ENCODE results near the gene SPSB1. TPM values are rescaled to one million over a fixed set of nuclear protein-coding genes. Genes with fewer than 3 reads are reported as not detected.
A peak's percentile ranks its signal among the peaks of the same experiment; 100 is the strongest.

Gene SPSB1
- total RNA-seq, 1 experiment from 2014 or later, result 2.9 TPM

GRCh38 chr1:9416506-9416905, 123.8 kb downstream of the SPSB1 start:
- no peak overlapping the region for H2BK12ac ChIP-seq (ENCODE audit: insufficient read length, low read depth, low read length)
- H3K18ac ChIP-seq (ENCODE audit: insufficient read length, low read depth, low read length), result no peak overlapping the region
- Mint-ChIP-seq H3K9me3 (0 out of 5 replicates have a peak, but pooled peaks cover 0 to 2% of the 10 kb centered on the region in 2 experiments), H3K27me3 (ENCODE audit: low read depth) (no peaks in the 10 kb centered on the region), H3K27ac (no peak overlapping the region), H3K36me3 (ENCODE audit: insufficient read depth in 1 of 3, low read depth in 3 of 3) (no peaks in the 10 kb centered on the region), H3K4me3 (no peak overlapping the region), H3K4me1 (peaks cover 4 to 19% of the 10 kb centered on the region in 2 experiments)
- no peaks in the 10 kb centered on the region for H4K20me1 ChIP-seq (ENCODE audit: control insufficient read depth, insufficient read depth, insufficient read length)
- no peaks in the 10 kb centered on the region for H3K79me2 ChIP-seq (ENCODE audit: insufficient read depth, low read length)
- H2BK20ac ChIP-seq (ENCODE audit: low read depth, low read length, poor library complexity, severe bottlenecking), result no peak overlapping the region
- no peak overlapping the region for H3K4me2 ChIP-seq (ENCODE audit: insufficient read depth, insufficient read length, low read length)
- H3K9ac ChIP-seq (ENCODE audit: extremely low read depth, insufficient read length, low read length), result no peak overlapping the region
- no peak for DNase-seq
- H4K91ac ChIP-seq (ENCODE audit: insufficient read length, low read depth, low read length), result no peak overlapping the region
- no peak overlapping the region for H2BK120ac ChIP-seq (ENCODE audit: low read depth, low read length, poor library complexity, severe bottlenecking)
- H3K23me2 ChIP-seq (ENCODE audit: insufficient read length, low read depth, low read length, poor library complexity, severe bottlenecking), result no peaks in the 10 kb centered on the region
- H3K79me1 ChIP-seq (ENCODE audit: insufficient read depth, low read depth, low read length, poor library complexity, severe bottlenecking), result no peaks in the 10 kb centered on the region
- peak overlapping the region; percentile 39 for H4K8ac ChIP-seq (replicated peaks; ENCODE audit: insufficient read length, low read depth, low read length)
- H2BK15ac ChIP-seq (ENCODE audit: low read depth, low read length), result no peak overlapping the region
- H3K27ac ChIP-seq (ENCODE audit: insufficient read length, low read depth, low read length), result no peak overlapping the region
- H4K5ac ChIP-seq (ENCODE audit: insufficient read length, low read depth, low read length), result no peak overlapping the region
- H3K27me3 ChIP-seq (ENCODE audit: insufficient read depth, low read length), result no peaks in the 10 kb centered on the region
- no peak for TF ChIP-seq CTCF (conservative IDR thresholded peaks at IDR 0.05)
- WGBS (ENCODE audit: extremely low coverage, insufficient read length, low lambda C conversion rate), result no CpG with 5 or more reads among the region's 9 CpGs
- H2BK5ac ChIP-seq (ENCODE audit: insufficient read length, low read length), result no peak overlapping the region
- no peak overlapping the region for H3K56ac ChIP-seq (ENCODE audit: insufficient read length, low read depth, low read length)
- H3T11ph ChIP-seq (ENCODE audit: low read length), result no peak overlapping the region
- no peak overlapping the region; the same call in 1 of the 2 replicates for H3K14ac ChIP-seq (ENCODE audit: insufficient read depth, low read length)
- no peaks in the 10 kb centered on the region for H3K4me1 ChIP-seq (ENCODE audit: insufficient read depth, low read length)
- no peak overlapping the region for H2AK5ac ChIP-seq (ENCODE audit: insufficient read length, low read length)
- no peaks in the 10 kb centered on the region for H3K9me3 ChIP-seq (ENCODE audit: control insufficient read depth, low read depth, low read length)
- H3K4ac ChIP-seq (ENCODE audit: low read depth, low read length), result no peak overlapping the region
- H3K23ac ChIP-seq (ENCODE audit: insufficient read length, low read depth, low read length), result no peak overlapping the region
- H2AFZ ChIP-seq (ENCODE audit: low read length), result no peak overlapping the region

Data from H9 (cell line).